Epithelial cell of esophagus (primary cell): ENCODE measurements around the gene EIF2S2.

Experiments
- DNase-seq: peaks from one replicate; pipeline ENCODE4 v3.0.0; 2010; ENCODE audit warnings: low read depth
- H3K4me3 ChIP-seq: 2 replicates; pipeline ENCODE4 v1.5.1; 2011; ENCODE audit warnings: mild to moderate bottlenecking, low read length, control low read depth
- CTCF ChIP-seq: IDR thresholded peaks from 2 replicates; pipeline ENCODE4 v1.5.1; 2011; ENCODE audit warnings: low read depth, mild to moderate bottlenecking, low read length, control low read depth, inconsistent platforms; ENCODE audit not compliant: insufficient read depth; ENCODE audit errors: missing control alignments

EIF2S2 gene

GRCh38 chr20:34047917-34048316, 64.1 kb downstream of the EIF2S2 start:
- no peak for DNase-seq
- TF ChIP-seq CTCF: no peak
- H3K4me3 ChIP-seq: no peak overlapping the region

- H3K4me3 ChIP-seq: no peak overlapping the region
- no peak for DNase-seq
- no peak for TF ChIP-seq CTCF
Measured at GRCh38 chr20:34047010-34047687, 64.9 kb downstream of the EIF2S2 start.

- no peak for TF ChIP-seq CTCF
- DNase-seq: no peak
- no peak overlapping the region for H3K4me3 ChIP-seq
Measured at GRCh38 chr20:34045930-34046725, 65.9 kb downstream of the EIF2S2 start.

GRCh38 chr20:34045294-34045693, 66.7 kb downstream of the EIF2S2 start:
- no peak overlapping the region for H3K4me3 ChIP-seq
- TF ChIP-seq CTCF: no peak
- DNase-seq: peak; percentile 30

- TF ChIP-seq CTCF: no peak
- no peak for DNase-seq
- H3K4me3 ChIP-seq: no peak overlapping the region
Measured at GRCh38 chr20:34043025-34043424, 69.0 kb downstream of the EIF2S2 start.

GRCh38 chr20:34042262-34042661, 69.8 kb downstream of the EIF2S2 start:
- TF ChIP-seq CTCF: no peak
- no peak overlapping the region for H3K4me3 ChIP-seq
- no peak for DNase-seq
